Measurements from ENCODE around the gene CFAP68.

- no peak for TF ChIP-seq HOMEZ (CRISPR knock-in tag; IDR thresholded peaks at IDR 0.05; ENCODE audit: low read depth)
- TF ChIP-seq HNRNPH1 (optimal IDR thresholded peaks at IDR 0.05; ENCODE audit: low read depth, low read length) = no peak
- TF ChIP-seq CHCHD3 (CRISPR knock-in tag; IDR thresholded peaks at IDR 0.05) = no peak
- TF ChIP-seq MTF1 (CRISPR knock-in tag; IDR thresholded peaks at IDR 0.05) = no peak
- no peak for TF ChIP-seq POLR2A (IDR thresholded peaks at IDR 0.05; ENCODE audit: insufficient read depth in 1 of 2, low read depth in 2 of 2, low read length in 2 of 2)
- TF ChIP-seq ELF4 (CRISPR knock-in tag; IDR thresholded peaks at IDR 0.05; ENCODE audit: borderline replicate concordance) = no peak
- no peak for TF ChIP-seq CTCF (CRISPR knock-in tag; IDR thresholded peaks at IDR 0.05)
- TF ChIP-seq RAD21 (CRISPR knock-in tag; IDR thresholded peaks at IDR 0.05) = no peak
Observed at GRCh38 chr11:111834432-111835163, 44.7 kb upstream of the CFAP68 start.
